Testis (tissue), 3 donors: ENCODE results near the gene RAP2A. TPM values are rescaled to one million over a fixed set of nuclear protein-coding genes. Genes with fewer than 3 reads are reported as not detected.

ENCODE experiments used
- DNase-seq: peaks from one replicate; pipeline ENCODE4 v3.0.0-alpha.2; 2019
- H3K27ac ChIP-seq, 2 donors: fragments of 200-600 bp; sonication (generic); one replicate each; pipeline ENCODE4 v1.5.1; 2019
- H3K27me3 ChIP-seq: fragments of 200-600 bp; sonication (generic); one replicate; pipeline ENCODE4 v1.5.1; 2019
- H3K36me3 ChIP-seq: fragments of 200-600 bp; sonication (generic); one replicate; pipeline ENCODE4 v1.5.1; 2017; ENCODE audit warnings: low read depth; ENCODE audit errors: missing control alignments
- H3K4me1 ChIP-seq: fragments of 200-600 bp; sonication (generic); one replicate; pipeline ENCODE4 v1.5.1; 2019
- H3K4me3 ChIP-seq, 2 donors: fragments of 200-600 bp; sonication (generic); one replicate each; pipeline ENCODE4 v1.5.1; 2017 to 2019
- H3K9me3 ChIP-seq: fragments of 200-600 bp; sonication (generic); one replicate; pipeline ENCODE4 v1.5.1; 2017
- CTCF ChIP-seq, 3 experiments: fragments of 450-650 bp in 2 of 3; fragments of 200-600 bp in 1 of 3; sonication (generic) in 1 of 3; IDR thresholded peaks; one replicate each; pipeline ENCODE4 v1.5.1; 2016 to 2019; ENCODE audit warnings: antibody characterized with exemption in 3 of 3, mild to moderate bottlenecking in 2 of 3, moderate library complexity in 1 of 3
- POLR2A ChIP-seq: fragments of 450-650 bp; IDR thresholded peaks from one replicate; pipeline ENCODE4 v1.6.1; 2017; ENCODE audit warnings: antibody characterized with exemption, mild to moderate bottlenecking, moderate library complexity
- WGBS, 2 donors: methylation state at CpG; one replicate each; pipeline ENCODE4 v1.1.5; 2018; 5-methylcytosine and 5-hydroxymethylcytosine counted together
- intact Hi-C: fragments of 100-400 bp; cut with DNase I; formaldehyde crosslinking; loops from one replicate; pipeline ENCODE4 v1.15.1; 2023; ENCODE audit warnings: low total_unique reads
- polyA plus RNA-seq: library from polyadenylated mRNA; stranded (reverse); fragments of 350-450 nt; fragmentation: Illumina TruSeq; extraction: RNeasy Lipid Tissue Mini Kit (QIAGEN cat#74804); gene quantifications from one replicate; pipeline ENCODE4 v1.2.3, GENCODE V29; 2014; ENCODE audit warnings: low read depth, low replicate concordance; ENCODE audit not compliant: insufficient read depth
- total RNA-seq, 2 donors: library from RNA; depleted of rRNA; stranded (reverse); fragments of >200 nt; gene quantifications; one replicate each; pipeline ENCODE4 v1.2.3, GENCODE V29; 2016

The RAP2A gene
- total and polyA plus RNA-seq, 3 donors from 2014 or later: 9.1 to 11.5 (median 10.6) TPM

- Histone ChIP-seq H3K36me3 (no peaks in the 10 kb centered on the region), H3K27me3 (no peaks in the 10 kb centered on the region), H3K27ac (no peak overlapping the region), H3K4me1 (no peaks in the 10 kb centered on the region), H3K9me3 (no peaks in the 10 kb centered on the region), H3K4me3 (no peak overlapping the region)
- no peak for DNase-seq
- WGBS, 2 donors: 20 to 37% methylated on average over 1 of the region's 1 CpG
- intact Hi-C loops: no loop called here
- no peak for TF ChIP-seq CTCF (IDR thresholded peaks at IDR 0.05)
Observed at GRCh38 chr13:97413694-97414093, 20.3 kb upstream of the RAP2A start.

- Histone ChIP-seq H3K4me3 (no peak overlapping the region), H3K9me3 (no peaks in the 10 kb centered on the region), H3K27me3 (no peaks in the 10 kb centered on the region), H3K36me3 (no peaks in the 10 kb centered on the region), H3K27ac (no peak overlapping the region), H3K4me1 (no peaks in the 10 kb centered on the region)
- TF ChIP-seq POLR2A: no peak
- no peak for TF ChIP-seq CTCF (IDR thresholded peaks at IDR 0.05)
- 66 to 70% methylated on average over 4 of the region's 4 CpGs for WGBS, 2 donors
- DNase-seq: no peak
- intact Hi-C loops: no loop called here
Observed at GRCh38 chr13:97414392-97414791, 19.6 kb upstream of the RAP2A start.

GRCh38 chr13:97417698-97418097 lies 16.3 kb upstream of the RAP2A start:
- TF ChIP-seq POLR2A: no peak
- TF ChIP-seq CTCF (IDR thresholded peaks at IDR 0.05): no peak
- no peaks in the 10 kb centered on the region for H3K9me3 ChIP-seq
- no peak for DNase-seq
- no peak overlapping the region for H3K4me3 ChIP-seq
- H3K27ac ChIP-seq: no peak overlapping the region
- 46 to 53% methylated on average over 5 of the region's 5 CpGs for WGBS, 2 donors
- intact Hi-C loops: no loop called here
- no peaks in the 10 kb centered on the region for H3K36me3 ChIP-seq
- no peaks in the 10 kb centered on the region for H3K27me3 ChIP-seq
- no peaks in the 10 kb centered on the region for H3K4me1 ChIP-seq

GRCh38 chr13:97422118-97423054 lies 11.6 kb upstream of the RAP2A start:
- intact Hi-C loops: no loop called here
- H3K9me3 ChIP-seq: no peaks in the 10 kb centered on the region
- WGBS, 2 donors: 52 to 62% methylated on average over 8 of the region's 8 CpGs
- no peak overlapping the region for H3K4me3 ChIP-seq
- H3K36me3 ChIP-seq: no peaks in the 10 kb centered on the region
- no peaks in the 10 kb centered on the region for H3K4me1 ChIP-seq
- H3K27ac ChIP-seq: no peak overlapping the region
- no peak for DNase-seq
- H3K27me3 ChIP-seq: no peaks in the 10 kb centered on the region
- TF ChIP-seq POLR2A: no peak
- TF ChIP-seq CTCF (IDR thresholded peaks at IDR 0.05): no peak
